Right hindlimb (tissue), 1 donor: Measurements from ENCODE around the gene MAP6.
"Not testable (repeated sequence)": the region's sequence is repeated elsewhere in the genome, so short reads cannot be mapped to it uniquely, and the experiment has no call there.

Experiments used
- DNase-seq: peaks from one replicate; pipeline ENCODE4 v3.0.0-alpha.2; 2018

The MAP6 gene

GRCh38 chr11:75589933-75590332 is 78.9 kb downstream of the MAP6 start:
- no peak for DNase-seq

DNA sequence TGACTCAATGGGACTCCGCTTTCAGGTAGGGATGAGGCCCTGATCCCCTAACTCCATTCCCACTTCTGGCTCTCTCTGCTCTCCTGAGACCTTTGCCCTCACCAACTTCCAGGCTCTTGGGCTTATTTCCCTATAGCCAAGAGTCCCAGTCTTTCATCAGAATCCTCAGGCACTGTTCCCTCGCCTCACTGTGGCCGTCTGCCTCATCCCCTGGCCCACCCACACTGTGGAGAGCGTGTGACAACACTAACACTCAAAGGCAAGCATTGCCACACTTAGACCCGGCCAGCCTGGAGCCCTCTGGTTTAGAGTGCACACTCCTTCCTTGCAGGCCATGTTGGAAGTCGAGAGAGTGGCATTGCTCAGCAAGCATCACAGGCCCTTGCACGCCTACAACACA is 79.8 kb downstream of the MAP6 start:
- DNase-seq: no peak

DNA sequence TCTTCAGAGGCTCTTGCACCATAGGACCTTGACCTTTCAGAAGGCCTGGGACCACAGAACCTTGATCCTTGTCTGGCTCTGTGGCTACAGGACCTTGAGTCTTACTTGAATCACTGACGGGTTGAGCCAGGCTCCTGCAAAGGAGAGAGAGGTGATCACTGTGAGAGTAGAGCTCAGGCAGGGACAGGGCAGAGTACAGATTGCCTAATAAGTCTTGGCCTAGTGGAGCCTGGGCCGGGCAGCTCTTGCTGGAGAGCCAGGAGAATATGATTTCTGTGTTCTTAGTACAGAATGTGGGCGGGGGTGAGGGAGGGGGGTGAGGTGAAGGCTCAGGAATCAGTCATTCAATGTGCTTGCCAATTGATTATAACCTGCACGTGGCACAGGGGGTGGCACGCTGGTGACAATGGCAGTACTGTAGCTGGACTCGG is 80.8 kb downstream of the MAP6 start:
- no peak for DNase-seq

GRCh38 chr11:75586395-75586794 is 82.4 kb downstream of the MAP6 start:
- no peak for DNase-seq

GRCh38 chr11:75585293-75585670 is 83.6 kb downstream of the MAP6 start:
- no peak for DNase-seq

- not testable (repeated sequence) for DNase-seq
These were observed 84.1 kb downstream of the MAP6 start for GRCh38 chr11:75584659-75585292.

DNA sequence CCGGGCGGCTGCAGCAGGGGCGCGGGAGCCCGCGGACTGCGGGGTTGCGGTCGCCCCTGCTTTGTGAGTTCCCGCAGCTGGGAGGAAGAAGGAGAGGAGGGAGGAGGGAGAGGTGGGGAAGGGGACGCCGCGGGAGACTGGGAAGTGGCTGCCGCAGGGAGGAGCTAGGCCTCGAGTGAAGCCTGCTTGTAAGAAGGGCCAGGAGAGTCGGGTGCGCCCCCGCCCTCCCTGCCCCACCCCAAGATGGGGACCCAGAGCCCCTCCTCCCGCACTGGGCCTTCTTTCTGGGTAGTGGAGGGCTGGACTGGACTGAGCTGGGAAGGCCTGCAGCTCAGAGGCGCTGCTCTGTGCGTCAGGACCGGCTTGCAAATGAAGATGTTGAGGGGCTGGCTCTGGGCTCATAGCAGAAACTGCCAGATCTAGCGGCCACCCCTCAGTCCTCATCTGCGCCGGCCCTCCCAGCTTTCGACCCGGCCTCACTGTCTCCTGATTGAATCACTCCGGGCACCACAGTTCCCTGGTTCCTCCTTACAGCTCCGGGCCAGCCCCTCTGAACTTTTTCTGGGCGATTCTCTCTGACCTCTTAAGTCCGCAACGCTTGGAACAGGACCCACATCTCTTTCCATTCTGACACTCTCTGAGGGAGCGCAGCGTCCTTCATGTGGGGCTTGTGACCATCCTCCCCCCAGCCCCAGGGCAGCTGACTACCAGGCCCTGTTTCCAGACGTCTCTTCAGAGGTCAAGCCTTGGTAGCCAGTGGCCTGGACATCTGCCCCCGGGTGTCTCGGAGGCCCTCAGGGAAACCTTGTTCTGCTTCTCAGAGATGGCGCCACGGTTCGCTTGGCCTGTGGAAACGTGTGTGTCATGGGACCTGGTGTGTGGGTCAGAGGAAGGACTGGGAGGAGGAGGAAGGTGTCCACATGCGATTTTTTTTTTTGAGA is 84.8 kb downstream of the MAP6 start:
- peak; percentile 95 for DNase-seq

DNA sequence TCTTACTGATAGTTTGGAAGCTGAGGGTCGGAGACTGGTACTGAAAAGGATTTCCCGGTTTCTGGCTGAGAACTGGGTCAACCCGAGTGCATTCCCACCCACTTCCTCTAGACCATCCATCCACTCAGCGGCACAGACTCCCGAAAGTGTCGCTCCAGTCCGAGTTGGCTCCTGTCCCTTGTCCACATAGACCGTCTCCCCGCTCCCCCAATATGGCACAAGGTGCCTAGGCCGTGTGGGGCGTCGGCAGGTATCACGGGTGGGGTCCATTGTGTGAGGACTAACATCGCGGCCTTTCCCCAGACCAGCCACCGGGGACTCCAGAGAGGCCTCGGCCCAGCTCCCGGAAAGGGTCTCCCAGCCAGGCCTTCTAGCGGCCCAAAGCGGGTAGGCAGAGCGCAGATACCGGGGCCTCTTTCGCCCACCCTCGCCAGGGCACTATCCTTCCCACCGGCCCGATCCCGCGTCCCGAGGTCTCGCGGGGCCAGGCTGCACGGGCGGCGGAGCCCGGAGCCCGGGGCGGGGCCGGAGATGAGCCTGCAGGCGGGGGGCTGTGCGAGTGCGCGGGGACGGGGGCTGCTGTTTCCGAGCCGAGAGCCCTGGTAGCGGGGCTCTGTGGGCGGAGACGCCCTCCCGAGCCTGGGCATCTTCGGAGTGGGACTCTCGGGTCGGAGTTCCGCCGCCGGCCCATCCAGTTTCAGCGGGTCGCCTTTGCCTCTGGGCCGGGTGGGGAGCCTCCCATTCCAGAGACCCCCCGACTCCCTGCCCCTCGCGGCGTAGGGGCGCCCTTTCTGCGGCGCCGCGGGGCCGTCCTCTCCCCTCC is 85.7 kb downstream of the MAP6 start:
- peak; percentile 95 for DNase-seq

- no peak for DNase-seq
These were observed 86.3 kb downstream of the MAP6 start for GRCh38 chr11:75582506-75582894.

GRCh38 chr11:75579841-75580240 is 89.0 kb downstream of the MAP6 start:
- DNase-seq: no peak

DNA sequence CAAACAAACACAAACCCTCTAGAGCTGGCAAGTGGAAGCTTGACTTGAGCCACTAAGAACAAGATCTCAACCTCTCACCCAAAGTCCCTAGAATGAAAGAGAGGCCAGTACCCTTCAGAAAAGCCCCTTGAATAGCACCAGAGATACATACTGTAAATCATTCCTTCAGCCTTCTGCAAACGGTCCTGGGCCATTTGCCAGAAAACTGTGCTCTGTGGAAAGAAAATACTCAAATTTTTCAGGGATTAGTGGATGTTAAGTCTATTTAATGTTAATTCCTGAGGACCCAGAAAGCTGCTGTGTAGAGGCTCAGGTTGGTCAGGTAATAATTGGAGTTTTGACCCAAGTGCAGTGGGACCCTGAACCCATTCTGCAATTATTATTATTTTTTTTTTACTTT is 89.9 kb downstream of the MAP6 start:
- no peak for DNase-seq

- DNase-seq: peak; percentile 37
These were observed 91.6 kb downstream of the MAP6 start for GRCh38 chr11:75577207-75577606.

DNA sequence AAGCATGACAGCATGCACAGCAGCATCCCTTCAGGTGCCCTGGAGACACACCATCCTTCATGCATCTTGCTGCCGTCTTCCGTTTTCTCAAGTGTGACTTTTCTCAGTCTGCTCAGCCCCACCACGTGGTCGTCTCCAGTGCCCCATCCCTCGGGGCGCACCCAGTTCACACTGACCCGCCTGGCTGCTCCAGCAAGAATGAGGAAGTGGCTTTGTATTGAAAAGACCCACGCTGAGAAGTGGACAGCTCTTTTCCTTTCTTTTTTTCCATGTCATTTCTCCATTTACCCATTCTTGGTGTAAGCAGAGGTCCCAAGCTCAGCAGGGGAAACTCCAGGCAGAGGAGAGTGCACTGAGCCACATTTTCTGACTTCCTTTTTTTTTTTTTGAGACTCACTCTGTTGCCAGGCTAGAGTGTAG is 92.3 kb downstream of the MAP6 start:
- DNase-seq: peak; percentile 59

DNA sequence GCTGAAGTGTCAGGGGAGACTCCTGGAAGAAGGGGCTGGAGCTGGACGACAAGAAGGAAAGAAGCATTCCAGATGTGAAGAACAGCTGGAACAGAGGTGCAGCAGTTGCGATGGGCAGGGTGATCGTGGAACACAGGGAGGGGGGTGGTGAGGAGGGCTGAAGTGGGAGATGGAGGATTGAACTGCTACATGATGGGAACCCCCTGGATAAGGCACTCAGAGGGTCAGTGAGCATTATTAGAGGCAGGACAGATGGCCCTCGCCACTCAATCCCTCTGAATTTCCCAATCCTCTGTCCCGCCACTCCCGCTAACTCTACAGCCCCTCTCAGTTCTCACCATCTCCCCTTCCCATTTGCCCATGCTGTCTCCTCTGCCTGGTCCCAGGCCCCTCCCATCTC is 92.8 kb downstream of the MAP6 start:
- DNase-seq: no peak

DNA sequence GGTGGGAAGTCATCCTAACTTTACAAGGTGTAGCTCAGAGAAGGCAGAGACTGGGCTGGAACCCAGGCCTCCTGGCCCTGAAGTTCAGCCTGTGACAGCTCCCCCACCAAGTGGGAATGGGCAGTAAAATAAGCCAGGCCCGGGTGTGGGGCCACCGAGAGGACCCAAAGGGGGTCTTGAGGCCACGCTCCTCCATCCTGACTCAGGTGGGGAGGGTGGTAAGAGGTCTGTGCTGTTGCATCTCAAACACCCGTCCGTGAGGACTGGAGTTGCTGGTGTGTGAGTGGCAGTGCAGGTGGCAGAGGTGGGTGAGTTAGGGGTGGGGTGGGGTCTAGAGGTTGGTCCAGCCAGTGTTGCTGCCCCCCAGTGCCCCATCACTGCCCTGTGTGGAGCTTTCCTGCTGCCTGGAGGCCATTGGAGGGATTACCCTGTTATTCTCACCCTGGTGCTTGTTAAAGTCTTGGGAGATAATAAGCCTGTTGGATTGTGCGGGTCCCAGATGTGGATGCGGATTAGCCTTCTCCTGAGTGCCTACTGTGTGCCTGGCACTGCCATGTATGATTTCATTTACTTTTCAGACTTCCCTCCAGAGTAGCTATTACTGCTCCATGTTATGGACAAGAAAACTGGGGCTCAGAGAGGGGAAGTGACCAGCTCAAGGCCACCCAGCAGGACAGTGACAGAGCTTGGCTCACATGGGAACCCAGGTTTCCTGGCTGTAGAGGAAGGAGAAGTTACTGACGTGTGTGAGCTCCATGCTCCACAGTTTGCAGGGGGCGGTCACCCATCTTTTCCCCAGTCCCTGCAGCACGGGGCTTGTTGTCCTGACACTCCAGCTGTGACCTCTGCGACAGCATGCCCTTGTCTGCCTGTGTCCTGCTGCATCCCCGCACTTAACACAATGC is 93.9 kb downstream of the MAP6 start:
- DNase-seq: no peak

DNA sequence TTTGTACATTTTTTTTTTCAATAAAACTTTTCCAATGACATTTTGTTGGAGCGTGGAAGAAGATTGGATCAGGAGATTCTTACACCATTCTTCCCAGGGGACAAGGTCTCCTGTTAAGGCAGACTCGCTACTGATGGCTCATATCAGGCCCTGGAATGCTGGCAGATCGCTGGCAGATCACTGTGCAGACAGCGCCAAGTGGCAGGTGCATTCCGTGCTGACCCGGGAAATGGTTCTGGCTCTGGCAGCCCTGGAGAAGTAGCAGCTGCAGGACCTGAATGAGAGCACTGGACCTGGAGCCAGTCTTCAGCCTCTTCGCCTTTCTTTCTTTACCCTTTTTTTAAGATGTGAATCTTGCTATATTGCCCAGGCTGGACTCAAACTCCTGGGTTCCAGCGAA is 96.1 kb downstream of the MAP6 start:
- DNase-seq: no peak

DNA sequence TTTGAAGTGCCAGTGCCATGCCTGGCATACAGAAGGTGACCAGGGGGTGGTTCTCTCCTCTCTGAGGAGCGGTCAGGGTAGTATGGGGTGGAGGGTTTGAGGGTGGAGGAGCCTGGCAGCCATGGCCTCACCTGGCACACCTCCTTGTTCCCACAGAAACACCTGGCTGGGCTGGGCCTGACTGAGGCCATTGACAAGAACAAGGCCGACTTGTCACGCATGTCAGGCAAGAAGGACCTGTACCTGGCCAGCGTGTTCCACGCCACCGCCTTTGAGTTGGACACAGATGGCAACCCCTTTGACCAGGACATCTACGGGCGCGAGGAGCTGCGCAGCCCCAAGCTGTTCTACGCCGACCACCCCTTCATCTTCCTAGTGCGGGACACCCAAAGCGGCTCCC is 97.2 kb downstream of the MAP6 start:
- no peak for DNase-seq

DNA sequence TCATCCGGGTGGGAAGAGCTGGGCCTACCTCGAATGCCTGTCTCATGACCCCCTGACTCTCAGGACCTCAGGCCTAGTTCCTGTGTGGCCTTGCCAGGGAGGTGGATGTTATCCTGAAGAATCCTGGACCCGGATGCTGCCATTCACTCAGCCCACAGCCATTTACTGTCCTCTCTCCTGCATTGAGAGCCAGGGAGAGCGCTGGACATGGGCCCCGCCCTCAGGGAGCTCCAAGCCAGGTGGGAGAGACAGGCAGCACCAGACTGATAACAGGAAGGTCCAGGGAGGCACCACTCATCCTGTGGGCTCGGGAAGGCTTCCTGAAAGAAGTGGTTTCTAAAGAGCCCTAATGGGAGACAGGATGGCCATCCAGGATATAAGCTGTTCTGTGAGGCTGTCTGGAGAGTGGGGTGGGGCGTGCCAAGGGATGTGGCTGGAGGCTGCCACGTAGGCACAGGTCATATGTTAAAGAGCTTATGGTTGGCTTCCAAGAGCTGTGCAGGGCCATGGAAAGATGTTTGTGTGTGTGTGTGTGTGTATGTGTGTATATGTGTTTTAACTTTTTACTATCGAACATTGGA is 98.2 kb downstream of the MAP6 start:
- no peak for DNase-seq

DNA sequence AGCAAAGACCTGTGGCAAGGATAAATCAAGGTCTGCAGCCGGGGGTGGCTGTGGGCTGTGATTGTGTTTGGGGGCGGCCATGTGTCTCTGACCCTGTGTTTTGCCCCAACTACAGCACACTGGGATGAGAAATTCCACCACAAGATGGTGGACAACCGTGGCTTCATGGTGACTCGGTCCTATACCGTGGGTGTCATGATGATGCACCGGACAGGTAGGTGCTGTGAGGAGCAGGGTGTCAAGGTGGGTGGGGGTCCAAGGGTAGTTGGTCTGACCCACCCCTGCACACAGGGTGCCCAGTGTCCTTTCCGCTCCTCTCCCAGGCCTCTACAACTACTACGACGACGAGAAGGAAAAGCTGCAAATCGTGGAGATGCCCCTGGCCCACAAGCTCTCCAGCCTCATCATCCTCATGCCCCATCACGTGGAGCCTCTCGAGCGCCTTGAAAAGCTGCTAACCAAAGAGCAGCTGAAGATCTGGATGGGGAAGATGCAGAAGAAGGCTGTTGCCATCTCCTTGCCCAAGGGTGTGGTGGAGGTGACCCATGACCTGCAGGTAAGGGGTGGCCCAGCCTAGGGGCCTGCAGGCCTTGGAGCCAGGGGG is 100.1 kb downstream of the MAP6 start:
- DNase-seq: no peak

GRCh38 chr11:75567971-75568370 is 100.9 kb downstream of the MAP6 start:
- no peak for DNase-seq

GRCh38 chr11:75566763-75567279 is 102.0 kb downstream of the MAP6 start:
- no peak for DNase-seq
